Skin of body (tissue), 2 donors: ENCODE measurements around the gene PNPLA5. TPM values are rescaled to one million over a fixed set of nuclear protein-coding genes. Genes with fewer than 3 reads are reported as not detected.

Source experiments
- DNase-seq: peaks from one replicate; lab custom pipeline; 2025; lab: John Stamatoyannopoulos, UW
- total RNA-seq: library from RNA; depleted of rRNA; stranded (reverse); fragments of >200 nt; gene quantifications from one replicate; pipeline ENCODE4 v1.2.3, GENCODE V29; 2014

PNPLA5 gene
- total RNA-seq, 1 donor from 2014 or later: 2.3 TPM

- no peak for DNase-seq
Observed at GRCh38 chr22:43839781-43840180, 52.0 kb downstream of the PNPLA5 start.

GRCh38 chr22:43838571-43839307 lies 53.1 kb downstream of the PNPLA5 start:
- no peak for DNase-seq

DNA sequence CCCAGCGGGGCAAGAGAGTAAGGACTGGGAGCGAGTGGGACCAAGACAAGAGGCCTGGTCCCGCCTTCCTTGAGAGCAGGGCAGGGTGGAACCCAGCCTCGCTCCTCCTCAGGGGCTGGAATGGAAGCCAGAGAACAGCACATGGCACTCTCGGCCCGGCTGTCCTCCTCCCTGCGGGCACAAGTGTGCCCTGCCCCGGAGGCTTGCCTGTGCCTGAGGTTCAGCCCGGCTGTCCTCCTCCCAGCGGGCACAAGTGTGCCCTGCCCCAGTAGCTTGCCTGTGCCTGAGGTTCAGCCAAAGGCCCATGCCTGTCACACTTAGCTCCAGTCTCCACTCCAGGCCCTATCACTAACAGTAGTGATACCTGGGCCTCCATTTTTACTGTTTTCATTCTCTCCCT lies 53.7 kb downstream of the PNPLA5 start:
- no peak for DNase-seq

- DNase-seq: no peak
Observed at GRCh38 chr22:43837666-43838065, 54.1 kb downstream of the PNPLA5 start.

- no peak for DNase-seq
Observed at GRCh38 chr22:43835736-43836135, 56.1 kb downstream of the PNPLA5 start.

- DNase-seq: no peak
Observed at GRCh38 chr22:43835166-43835565, 56.6 kb downstream of the PNPLA5 start.

DNA sequence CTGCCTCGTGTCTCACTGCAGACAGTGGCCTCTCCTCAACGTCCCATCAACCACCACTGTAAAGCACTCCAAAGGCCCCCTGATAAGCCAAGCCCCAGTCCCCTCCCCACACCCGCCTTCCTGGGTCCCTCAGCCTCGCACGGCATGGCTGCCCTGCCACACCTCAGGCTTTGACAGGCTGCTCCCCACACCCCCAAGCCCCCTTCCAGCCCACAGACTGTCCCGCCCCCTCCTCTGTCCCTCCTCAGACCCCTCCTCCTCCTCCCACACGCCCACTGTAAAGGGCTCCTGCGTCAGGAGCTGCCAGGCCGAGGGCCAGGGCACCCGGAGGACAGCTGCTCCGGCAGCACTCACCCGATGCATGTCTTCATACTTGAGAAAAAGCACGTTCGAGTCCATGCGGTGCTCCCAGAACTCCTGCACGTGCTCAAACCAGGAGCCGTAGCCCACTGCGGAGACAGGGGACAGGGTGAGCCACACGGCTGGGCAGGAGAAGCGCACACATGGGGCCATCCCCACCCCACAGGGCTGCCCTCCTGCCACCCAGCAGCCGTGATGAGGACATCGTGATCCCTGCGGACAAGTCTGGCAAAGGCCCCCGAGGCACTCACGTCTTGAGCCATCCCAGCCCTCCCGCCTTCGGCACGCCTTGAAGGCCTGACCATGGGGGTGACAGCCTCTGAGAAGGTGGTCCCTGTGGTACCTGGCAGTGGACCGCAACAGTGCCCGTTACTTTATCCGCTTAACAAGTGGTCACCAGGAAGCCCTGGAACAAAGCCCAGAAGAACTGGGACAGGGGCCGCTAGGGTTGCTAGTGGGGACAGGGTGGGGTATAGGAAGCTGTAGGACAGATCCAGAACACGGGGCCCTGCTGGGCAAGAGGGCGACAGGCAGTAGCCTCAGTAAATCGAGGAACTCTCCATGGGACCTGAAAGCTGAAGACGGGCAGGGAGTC lies 58.2 kb downstream of the PNPLA5 start:
- DNase-seq: no peak

- DNase-seq: no peak
Observed at GRCh38 chr22:43832393-43833265, 59.2 kb downstream of the PNPLA5 start.

DNA sequence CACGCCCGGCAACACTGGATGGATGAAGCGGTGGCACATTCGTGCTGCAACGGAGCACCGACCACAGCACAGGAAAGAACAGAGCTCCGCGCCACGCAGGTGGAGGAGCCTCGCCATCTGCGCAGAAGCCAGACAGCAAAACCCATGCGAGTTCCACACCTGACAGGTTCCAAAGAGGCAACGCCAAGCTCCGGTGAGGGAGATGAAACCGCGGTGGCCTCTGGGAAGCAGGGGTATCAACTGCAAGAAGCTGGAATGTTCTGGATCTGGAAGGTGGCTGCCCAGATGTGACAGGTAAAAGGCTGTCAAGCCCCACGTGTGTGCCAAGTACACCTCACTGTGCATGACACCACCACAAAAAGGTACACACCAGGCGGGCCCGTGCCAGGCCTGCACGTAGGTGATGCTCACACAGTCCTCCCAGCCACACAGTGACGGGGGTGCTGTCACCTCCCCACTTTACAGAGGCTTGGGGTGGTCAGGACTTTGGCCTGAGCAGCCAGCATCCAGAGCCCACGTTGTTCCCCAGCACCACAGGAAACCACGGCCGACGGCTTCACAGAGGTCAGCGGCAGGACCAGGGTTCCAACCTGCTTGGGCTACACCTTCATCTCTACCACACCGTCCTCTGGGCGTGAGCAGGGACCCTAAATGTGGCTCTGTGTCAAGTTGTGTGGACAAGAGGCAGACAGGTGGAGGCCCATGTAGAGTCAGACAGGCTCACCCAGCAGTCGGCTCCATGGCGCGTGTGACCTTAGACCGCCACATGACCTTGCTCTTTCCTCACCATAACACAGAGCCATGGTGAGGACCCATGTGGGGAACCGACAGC lies 60.0 kb downstream of the PNPLA5 start:
- no peak for DNase-seq

GRCh38 chr22:43830931-43831560 lies 60.8 kb downstream of the PNPLA5 start:
- no peak for DNase-seq

DNA sequence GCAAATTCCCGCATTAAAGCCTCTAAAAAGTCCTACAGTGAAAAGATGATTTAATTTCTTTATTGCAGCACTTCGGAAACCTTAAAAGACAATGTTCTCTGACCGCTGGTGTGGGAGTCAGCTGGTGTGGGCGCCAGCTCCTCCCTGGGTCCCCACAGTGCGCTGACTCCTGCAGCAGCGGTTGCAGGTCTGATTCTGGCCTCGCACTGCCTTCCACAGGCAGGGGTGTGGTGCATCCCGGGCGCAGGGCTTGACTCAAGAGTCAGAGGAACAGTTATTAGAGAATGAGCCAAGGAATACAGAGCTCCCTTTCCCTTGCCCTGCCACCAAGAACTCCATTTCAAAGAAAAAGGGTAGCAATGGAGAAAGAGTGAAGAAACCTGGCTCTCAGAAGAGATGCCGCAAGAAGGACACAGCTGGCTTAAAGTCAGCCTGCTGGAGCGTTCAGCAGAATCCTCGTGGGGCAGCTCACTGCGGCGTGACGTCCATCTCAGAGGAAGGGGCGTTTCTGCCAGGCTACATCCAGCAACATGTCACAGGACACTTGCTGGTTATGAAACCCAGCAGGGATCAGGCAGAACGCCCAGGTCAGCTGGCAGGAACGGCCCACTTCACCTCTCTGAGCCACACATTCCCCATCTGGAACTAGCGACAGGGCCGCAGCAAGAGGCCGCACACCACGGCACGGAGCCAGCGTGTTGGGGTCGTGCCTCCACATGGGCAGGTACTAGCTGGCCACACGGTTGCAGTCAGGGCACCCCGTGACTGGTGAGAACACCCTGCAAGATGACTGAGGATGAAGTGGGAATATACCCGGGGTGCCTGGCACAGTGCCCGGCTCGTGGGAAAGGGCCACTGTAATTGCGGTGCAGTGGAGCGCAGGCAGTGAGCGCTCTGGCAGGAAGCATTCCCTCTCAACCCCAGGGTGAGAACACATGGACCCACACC lies 61.6 kb downstream of the PNPLA5 start:
- DNase-seq: no peak

Other genes starting within 250 kb of the PNPLA5 start
- gene EFCAB6, start 79.7 kb downstream of the PNPLA5 start, total RNA-seq: 2.1 TPM
- gene SULT4A1, start 29.5 kb downstream of the PNPLA5 start, total RNA-seq: 0.89 TPM
- 7.5 TPM for gene PNPLA3, start 31.8 kb upstream of the PNPLA5 start, total RNA-seq
- 40.1 TPM for gene SAMM50, start 63.4 kb upstream of the PNPLA5 start, total RNA-seq
- gene PARVB, start 132.3 kb upstream of the PNPLA5 start, total RNA-seq: 6.6 TPM